Fibroblast of upper back skin (primary cell): ENCODE measurements around the gene ITGA6.

Experiments used
- DNase-seq: peaks from one replicate; pipeline ENCODE4 v3.0.0-alpha.2; 2013

ITGA6 gene

DNA sequence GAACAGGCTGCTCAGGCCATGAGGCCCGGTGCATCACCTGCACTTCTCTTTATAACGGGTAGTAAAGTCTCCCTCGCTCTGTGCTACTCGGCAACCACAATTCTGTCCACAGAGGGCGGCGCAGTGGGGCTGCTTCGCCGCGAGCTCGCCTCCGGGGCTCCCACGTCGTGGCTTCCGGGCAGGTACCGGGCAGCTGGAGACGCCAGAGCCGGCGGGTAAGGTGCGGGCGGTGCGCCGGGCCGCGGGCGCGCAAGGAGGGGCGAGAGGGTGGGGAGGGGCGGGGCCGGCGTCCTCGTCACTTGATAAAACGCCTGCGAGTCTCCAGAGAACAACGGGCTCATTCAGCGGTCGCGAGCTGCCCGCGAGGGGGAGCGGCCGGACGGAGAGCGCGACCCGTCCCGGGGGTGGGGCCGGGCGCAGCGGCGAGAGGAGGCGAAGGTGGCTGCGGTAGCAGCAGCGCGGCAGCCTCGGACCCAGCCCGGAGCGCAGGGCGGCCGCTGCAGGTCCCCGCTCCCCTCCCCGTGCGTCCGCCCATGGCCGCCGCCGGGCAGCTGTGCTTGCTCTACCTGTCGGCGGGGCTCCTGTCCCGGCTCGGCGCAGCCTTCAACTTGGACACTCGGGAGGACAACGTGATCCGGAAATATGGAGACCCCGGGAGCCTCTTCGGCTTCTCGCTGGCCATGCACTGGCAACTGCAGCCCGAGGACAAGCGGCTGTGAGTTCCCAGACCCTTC, at the start of gene ITGA6:
Gene ITGA6, plus strand, starts transcription at position 331 of the 734 bp plus-strand sequence.
- no peak for DNase-seq

DNA sequence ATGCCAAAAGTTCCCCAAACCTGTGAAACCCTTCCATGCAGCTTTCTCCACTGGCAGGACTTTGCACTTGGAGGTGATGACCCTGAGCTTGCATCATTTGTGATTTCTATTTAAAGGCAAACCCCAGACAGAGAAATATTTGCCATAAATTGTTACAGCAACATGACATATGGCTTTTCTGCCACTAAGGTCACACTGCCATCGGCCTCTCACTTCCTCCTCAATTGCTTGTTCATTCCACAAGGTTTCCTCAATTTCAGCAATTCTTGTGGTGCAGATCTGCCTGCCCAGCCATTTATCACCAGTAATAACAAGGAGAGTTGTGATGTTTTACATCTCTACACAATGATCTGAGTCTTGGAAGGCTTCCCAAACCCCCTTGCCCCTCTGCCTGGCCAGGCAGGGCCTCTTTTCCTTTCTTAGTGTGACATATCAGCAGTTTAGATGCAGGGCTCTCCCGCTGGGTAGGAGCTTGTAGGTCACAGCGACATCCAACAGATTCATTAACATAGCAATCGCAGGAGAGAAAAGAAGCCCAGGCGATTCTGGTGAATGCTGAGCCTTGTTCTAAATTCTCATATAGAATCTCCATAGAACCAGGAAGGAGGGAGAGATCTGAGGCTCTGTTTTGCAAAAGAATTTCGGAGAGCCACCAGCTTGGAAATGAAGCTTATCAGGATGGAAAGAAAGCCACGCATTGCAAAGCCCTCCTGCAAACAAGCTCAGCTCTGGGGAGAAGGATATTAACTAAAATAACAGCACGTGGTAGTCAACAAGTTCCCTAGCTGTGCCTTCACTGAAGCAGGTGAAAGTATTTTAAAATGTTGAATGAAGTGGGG, 46.7 kb upstream of the ITGA6 start:
- DNase-seq: peak; percentile 47

DNA sequence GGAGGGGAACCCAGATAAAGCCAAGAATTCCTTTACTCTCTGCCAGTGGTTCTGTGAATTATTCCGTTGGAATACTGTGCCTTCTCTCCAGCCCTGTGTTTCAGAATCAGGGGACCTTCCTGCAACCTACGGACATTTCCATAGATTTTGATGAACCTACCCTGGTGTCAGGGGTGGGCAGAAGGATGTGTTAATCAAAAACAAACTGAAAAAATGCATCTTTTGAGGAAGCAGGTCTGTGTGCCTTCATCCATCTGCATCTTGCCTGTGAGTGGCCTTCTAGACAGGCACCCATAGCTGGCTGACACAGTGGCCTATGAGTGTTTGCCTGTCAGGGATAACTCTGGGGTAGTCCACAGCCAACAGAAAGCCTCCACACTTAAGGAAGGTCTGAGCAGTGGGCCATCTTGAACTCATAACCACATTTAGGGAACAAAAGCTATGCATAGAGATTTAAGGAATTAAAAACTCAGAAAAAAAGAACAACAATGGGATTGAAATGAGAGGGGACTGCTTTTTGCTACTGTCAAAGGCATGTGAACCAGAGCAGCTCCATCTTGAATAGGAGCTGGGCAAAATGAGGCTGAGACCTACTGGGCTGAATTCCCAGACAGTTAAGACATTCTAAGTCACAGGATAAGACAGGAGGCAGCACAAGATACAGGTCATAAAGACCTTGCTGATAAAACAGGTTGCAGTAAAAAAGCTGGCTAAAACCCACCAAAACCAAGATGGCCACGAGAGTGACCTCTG, 45.9 kb upstream of the ITGA6 start:
- no peak for DNase-seq

DNA sequence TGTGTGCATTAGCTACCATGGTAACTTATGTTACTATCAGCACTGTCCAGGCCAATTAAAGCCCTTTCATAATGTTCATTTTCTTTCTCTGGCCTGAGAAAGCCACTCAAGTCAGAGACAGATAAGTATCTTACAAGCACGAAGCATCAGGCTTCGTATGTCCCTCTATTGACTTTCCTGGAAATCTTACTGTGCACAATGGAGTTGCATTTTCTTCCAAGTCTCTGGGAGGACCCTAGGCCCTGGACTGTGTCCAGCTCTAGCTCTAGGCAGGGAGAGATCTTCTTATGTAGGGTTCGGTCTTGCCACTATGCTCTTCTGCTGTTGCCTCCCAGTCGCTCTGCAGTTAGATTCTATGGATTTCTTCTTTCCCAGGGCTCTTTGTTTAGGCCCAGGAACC, 40.0 kb upstream of the ITGA6 start:
- DNase-seq: no peak

DNA sequence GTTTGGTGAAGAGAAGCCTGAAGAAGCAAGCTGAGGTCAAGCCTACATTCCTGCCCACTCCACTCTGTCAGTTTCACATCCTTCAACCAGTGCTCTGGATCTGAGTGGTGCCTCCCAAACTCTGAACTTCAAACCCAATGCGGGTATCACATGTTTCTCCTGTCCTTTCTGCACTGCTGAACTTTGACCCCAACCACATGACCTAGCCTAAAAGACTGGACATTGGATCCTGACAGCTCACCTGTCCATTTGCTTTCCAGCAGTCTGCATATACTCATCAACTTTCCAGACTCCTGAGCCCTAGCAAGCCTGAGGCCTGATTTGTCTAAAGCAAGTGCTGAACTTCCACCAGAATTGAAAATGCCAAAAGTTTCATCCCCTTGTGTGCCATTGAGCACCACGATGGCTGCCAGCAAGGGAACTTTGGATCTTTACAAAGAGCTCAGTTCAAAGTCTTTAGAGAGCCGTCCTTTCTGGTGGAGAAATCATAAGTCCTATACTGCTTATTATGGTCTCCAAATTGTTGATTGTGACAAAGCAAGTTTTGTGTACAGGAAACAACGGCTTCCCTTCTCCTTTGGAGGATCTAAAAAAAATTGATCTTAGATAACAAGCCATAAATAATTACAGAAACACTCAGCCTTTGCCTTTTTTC, 37.6 kb upstream of the ITGA6 start:
- no peak for DNase-seq

DNA sequence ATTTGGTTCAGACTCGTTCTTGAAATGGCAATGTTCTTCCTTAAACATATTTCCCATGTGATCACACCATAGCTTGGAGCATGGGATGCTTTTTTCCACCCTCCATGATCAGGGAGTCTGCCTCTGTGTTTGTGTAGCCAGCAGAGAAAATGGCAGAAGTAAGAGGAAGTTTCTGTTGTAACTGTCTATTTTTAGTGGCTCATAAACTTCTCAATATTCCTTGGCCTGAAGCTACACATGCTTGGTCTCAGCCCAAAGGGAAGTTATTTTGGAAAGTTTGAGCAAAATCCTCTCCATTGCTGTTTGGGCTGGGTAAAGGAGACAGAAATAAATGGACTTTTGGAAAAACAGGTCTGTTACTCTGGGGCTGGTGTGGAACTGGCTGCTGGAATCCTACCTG, 33.4 kb upstream of the ITGA6 start:
- DNase-seq: no peak

DNA sequence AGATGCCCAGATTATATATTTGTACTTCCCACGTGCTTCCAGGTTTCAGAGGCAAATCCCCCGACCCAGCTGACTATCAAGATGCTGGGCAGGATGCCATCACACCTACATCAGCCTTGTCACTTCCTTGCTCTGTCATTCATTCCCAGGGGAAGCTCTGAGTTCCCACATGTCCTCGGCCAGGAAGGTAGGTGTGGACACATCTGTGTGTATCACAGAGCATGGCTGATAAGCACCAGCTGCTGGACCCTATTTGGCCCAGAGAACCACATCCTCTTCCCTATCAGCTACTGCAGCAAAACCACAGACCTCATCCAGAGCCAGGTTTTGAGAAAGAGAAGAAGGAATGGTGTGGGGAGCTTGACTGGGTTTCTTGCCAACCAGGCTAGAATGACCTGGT, 31.9 kb upstream of the ITGA6 start:
- DNase-seq: no peak

DNA sequence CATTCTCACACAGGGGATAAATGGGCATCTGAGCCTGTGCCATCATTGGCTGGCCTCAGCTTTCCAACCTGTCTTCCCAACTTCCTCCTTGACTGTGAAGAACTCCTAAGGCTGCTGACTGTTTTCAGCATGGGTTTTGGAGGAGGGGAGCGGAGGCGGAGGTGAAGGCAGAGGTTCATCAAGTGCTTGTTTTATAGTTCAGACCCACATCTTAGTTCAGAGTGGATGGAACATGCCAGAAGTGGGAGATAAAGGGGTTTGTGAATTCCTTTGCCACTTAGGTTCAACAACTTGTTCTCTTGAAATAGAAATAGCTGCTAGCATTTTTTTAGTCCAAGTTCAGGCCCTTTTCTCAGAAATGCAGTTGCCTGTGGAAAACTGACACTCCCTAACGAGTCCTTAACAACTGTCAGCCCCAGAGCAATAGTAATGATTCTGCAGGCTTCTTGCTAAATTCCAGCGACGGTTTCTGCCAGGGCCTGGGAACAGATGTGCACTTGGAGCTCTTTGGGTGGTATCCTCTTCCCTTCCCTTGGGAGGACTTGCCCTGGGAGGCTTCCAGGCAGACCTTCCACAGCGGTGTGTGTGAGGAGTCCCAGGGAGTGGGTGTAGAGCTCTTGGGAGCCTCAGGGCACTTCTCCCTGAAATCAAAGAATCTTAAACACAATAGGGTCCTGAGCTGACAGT, 30.1 kb upstream of the ITGA6 start:
- peak; percentile 27 for DNase-seq

DNA sequence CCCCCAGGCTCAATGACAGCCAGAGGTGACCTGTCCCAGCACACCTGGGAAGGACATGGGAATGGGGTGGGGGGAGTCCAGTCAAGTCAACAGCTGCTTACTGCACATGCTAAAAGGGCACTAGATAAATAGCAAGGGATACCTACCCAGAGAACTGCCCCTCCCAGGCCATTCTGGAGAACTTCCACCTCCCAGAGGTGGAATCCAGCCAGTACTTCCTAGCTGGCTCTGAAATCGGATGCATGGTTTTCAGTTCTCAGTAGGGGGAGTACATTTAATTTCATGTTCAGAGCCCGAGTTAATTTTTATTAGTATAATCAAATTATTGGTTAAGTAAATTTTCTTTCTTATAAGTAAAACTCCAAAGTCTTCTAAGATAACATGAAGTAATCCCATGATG, 28.9 kb upstream of the ITGA6 start:
- DNase-seq: no peak

DNA sequence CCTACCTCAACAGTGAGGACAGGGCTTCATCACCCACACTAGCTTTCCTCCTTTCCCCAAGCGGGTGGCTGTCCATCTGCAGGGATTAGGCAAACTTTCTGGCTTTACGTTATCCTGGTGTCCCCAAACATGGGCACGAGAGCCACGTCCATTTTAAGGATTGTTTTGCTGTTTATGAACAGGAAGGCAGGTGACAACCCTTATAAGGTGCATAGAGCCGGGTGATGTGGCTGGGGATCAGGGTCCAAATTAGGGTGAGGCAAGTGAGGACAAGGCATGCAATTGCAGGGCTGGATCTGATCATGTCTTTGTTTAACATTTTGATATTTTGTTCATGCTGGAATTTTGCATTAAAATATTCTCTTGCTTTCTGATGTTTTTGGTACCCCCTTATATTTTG, 27.6 kb upstream of the ITGA6 start:
- DNase-seq: no peak

DNA sequence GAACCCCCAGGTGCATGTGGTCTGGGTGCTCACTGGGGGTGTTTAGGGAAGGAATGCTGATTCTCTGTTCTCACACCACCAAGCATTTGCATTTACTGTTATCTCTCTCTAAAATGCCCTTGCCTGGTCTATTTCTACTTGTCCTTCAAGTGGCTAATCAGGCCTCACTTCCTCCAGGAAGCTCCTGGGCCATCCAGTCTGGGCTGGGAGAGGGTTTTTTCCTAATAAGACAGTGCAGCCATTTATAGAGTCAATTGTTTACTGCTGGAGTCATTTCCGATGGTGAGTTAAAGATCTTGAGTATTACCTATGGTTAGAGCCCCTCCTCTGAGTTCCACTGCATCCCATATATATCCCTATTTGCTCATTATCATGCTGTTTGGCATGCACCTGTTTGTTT, 25.2 kb upstream of the ITGA6 start:
- no peak for DNase-seq

DNA sequence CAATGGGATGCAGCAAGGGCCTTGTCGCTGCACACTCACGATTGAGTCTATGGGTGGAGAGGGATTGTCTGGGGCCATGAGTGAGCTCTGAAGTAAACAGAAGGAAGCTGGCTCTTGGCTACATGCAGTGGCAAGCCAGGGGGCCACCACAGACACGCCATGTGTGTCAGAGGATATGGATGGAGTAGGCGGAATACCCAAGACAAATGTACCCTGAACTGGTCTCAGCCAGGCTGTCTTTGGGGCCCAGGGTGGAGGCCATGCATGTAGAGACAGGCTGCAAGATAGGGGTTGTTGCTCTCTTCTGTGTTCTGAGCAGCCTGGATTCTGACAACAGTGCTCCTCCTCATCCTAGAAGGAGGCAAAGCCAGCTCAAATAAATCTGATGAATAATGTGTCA, 24.0 kb upstream of the ITGA6 start:
- DNase-seq: no peak

DNA sequence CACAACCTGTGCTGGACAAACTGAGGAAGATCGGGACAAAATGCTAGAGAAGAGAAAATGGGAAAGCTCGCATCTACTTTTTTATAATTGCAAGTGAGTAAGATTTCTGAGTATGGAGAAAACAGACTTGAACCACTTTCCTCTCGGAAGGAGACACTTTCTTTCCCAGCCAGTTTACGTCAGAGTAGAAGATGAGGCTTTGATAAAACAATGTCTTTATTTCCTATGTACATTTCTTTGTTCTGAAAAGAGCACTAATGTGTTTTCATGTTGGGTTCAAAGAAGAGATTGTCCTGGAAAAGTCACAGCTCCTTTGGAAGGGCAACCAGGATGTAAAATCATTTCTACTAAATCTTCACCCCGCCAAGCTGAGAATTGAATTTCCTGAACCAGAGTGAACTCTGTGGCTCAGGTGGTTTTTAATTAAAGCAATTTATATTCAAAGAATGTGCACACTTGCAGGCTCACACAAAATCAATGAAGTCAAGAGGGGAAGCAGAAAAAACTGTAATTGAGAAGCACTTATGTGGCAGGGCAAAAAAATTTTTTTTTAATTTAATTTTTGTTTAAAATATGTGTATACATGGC, 23.4 kb upstream of the ITGA6 start:
- DNase-seq: no peak

DNA sequence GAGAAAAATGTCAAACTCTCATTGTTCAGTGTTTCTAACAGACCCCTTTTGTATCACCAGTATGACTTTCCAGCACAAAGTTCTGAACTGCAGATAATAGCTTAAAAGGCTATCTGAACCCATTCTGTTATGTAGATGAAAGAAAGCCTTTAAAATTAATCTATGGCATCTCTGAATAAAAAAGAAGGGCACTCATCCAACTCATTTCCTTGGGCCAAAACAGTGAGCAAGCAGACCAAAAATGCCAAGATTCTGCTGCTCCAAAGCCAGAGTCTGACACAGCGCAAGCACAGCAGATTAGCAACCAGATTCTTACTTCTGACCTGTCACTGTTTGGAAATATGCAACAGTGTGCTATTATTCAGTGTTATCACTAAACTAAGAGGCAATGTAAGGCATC, 22.6 kb upstream of the ITGA6 start:
- DNase-seq: peak; percentile 87

DNA sequence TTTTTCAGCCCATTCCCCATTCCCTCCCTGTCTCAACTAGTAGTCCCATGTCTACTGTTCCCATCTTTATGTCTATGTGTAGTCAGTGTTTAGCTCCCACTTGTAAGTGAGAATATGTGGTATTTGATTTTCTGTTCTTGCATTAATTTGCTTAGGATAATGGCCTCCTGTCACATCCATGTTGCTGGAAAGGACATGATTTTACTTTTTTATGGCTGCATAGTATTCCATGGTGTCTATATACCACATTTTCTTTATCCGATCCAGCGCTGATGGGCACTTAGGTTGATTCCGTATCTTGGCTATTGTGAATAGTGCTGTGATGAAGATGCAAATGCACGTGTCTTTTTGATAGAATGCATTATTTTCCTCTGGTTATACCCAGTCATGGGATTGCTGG, 21.7 kb upstream of the ITGA6 start:
- no peak for DNase-seq

DNA sequence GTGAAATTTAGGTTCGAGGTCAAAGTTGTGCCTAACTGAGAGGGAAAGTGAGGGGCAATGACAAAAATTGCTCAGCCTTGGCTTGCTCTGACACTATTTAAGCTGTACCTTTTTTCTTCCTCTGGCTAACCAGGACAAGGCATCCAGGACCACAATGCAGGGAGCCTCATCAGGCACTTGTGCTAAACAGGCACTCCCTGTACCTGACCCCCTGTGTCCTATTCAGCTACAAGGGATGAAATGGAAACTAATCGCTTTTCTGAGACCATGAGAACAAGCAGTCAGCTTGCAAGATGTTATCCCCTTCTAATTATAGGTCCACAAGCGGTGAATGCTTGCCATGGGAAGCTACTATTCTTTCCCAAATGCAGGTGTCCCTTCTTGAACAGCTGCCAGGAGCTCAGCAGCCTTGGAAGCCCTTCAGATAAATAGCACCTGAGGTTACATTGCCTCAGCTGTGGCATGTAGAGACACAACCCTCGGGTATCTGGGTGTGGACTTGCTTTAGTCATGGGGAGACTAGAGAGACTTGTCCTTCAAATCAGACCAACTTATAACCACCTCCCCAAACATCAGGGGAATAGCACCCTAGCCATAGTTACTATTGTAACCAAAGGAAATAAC, 19.1 kb upstream of the ITGA6 start:
- no peak for DNase-seq

DNA sequence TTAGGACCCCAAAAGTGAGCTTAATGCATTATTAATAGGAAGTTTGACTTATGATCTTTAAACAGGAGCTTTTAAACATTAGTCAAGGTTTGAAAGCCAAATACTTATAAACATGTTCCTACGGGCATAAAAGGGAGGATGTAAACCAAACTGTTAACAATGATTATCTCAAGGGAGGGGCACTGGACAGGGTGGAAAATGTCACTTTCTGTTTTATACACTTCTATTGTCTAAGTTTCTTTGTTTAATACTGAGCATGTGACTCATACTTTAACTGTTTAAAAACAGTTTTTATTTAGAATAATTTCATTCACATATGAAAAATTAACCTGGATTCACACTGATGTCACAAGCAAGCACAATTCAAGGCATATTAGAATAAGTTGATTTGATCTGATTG, 18.3 kb upstream of the ITGA6 start:
- DNase-seq: no peak

DNA sequence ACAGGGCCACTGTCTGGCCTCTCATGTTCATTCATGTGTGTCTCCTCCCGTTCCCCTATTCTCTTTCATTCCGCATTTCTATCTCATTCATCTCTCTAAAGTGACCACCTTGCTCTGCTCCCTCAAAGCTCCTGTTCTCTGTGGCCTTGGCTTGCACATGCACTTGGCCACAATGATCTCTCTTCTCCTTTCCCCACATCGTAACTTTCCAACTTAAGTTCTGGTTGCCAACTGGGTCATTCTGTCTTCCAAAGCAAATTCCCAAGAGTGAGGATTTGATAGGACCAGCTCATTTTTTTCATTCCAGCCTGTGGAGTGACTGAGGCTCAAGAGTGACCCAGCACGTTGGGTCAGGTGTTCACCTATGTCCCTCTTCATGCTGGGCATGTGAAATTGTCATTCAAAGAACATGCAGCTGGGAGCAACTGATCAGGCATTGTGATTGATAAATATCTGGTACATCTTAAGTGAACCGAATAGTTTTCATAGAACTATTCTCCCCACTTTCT, 14.3 kb upstream of the ITGA6 start:
- DNase-seq: no peak

DNA sequence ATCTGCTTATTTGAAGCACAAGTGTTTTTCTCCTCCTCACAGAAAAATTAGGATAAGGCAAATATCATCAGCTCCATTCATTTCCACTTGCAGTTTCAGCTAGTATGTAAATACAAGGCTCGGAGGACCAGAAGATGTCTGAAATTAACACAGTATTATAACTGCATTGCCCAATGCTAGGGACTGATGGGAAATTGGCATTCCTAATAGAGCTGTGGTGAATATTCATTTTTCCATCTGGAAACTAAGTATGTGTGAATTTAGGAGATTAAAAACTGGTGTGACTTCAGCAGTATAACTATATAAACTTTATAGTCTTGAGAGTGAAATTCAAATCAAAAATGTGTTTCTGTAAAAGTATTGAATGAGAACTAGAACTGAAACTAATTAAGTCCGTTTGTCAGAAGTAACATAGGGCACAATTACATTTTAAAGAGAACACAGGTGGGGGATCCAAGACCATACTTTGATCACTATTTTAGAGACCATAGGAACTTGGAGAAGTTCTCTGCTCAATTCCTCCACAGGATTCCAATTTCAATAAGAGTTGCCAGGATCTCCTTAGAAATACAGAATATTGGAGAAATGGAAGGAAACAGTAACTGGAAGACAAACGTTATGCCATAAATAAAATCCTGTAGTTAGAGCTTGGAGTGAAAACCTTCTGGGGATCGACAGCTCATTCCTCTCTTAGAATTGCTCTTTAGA, 12.1 kb upstream of the ITGA6 start:
- no peak for DNase-seq

DNA sequence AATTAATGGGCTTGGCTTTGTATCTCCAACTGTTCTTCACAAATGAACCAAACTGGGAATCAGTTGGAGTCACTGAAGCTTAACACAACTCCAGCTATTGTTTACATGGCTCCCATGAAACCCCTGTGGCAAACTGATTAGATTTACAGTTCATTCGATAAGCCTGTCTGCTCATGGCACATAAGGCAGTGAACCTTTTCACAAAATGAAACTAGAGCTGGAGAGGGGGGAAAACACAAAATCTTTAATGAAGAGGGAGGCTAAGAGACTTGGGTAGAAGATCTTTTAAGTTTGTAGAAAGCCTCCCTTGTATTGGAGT, 11.6 kb upstream of the ITGA6 start:
- DNase-seq: no peak

DNA sequence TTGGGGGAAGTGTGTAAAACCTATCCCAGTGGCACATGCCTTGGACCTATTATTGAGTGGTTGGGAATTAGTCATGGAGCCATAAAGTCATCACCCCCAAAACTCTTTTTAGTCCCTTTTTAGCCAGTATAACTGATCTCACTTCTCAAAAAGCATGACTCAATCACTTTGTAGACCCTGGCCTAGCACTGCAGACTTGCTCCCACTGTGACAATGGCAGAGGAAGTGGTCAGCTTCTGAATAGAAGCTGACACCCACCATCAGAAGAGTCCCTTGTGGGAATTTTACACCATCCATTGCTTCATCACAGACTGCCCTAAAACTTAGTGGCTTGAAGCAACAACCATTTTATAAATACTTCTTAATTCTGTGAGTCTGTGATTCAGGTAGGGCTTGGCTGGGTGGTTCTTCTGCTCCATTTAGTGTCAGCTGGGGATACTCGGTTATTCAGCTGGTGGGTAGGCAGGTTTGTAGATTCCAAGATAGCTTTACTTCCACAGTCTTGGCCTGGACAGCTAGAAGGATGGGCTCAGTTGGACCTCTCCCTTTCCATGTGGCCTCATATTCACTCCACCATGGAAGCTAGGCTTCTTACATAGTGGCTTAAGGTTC, 10.8 kb upstream of the ITGA6 start:
- no peak for DNase-seq
